ENCODE results near the gene CCN5. TPM values are rescaled to one million over a fixed set of nuclear protein-coding genes. Genes with fewer than 3 reads are reported as not detected.

CCN5 gene
- total RNA-seq, 1 experiment from 2014 or later, result 5.3 TPM

GRCh38 chr20:44714102-44714700 is 968 bp upstream of the CCN5 start:
- DNase-seq (ENCODE audit: extremely low read depth, low read depth), result no peak

GRCh38 chr20:44715499-44716308 is 535 bp downstream of the CCN5 start:
- no peak for DNase-seq (ENCODE audit: extremely low read depth, low read depth)

GRCh38 chr20:44716309-44717106 is 1.3 kb downstream of the CCN5 start:
- DNase-seq (ENCODE audit: extremely low read depth, low read depth), result no peak

GRCh38 chr20:44717986-44718385 is 2.8 kb downstream of the CCN5 start:
- DNase-seq (ENCODE audit: extremely low read depth, low read depth), result peak; percentile 28

GRCh38 chr20:44719841-44720240 is 4.7 kb downstream of the CCN5 start:
- no peak for DNase-seq (ENCODE audit: extremely low read depth, low read depth)

- peak; percentile 98 for DNase-seq (ENCODE audit: extremely low read depth, low read depth)
These were observed 5.4 kb downstream of the CCN5 start for GRCh38 chr20:44720621-44720996.

- peak; percentile 91 for DNase-seq (ENCODE audit: extremely low read depth, low read depth)
These were observed 6.0 kb downstream of the CCN5 start for GRCh38 chr20:44720997-44721784.

GRCh38 chr20:44721785-44722054 is 6.6 kb downstream of the CCN5 start:
- DNase-seq (ENCODE audit: extremely low read depth, low read depth), result no peak

GRCh38 chr20:44722990-44723389 is 7.8 kb downstream of the CCN5 start:
- DNase-seq (ENCODE audit: extremely low read depth, low read depth), result no peak

GRCh38 chr20:44723391-44723790 is 8.2 kb downstream of the CCN5 start:
- DNase-seq (ENCODE audit: extremely low read depth, low read depth), result no peak

GRCh38 chr20:44723798-44724362 is 8.7 kb downstream of the CCN5 start:
- DNase-seq (ENCODE audit: extremely low read depth, low read depth), result no peak

GRCh38 chr20:44724423-44725091 is 9.4 kb downstream of the CCN5 start:
- no peak for DNase-seq (ENCODE audit: extremely low read depth, low read depth)

GRCh38 chr20:44725837-44726236 is 10.7 kb downstream of the CCN5 start:
- no peak for DNase-seq (ENCODE audit: extremely low read depth, low read depth)

- no peak for DNase-seq (ENCODE audit: extremely low read depth, low read depth)
These were observed 11.9 kb downstream of the CCN5 start for GRCh38 chr20:44727039-44727438.

GRCh38 chr20:44727651-44728050 is 12.5 kb downstream of the CCN5 start:
- DNase-seq (ENCODE audit: extremely low read depth, low read depth), result no peak

- DNase-seq (ENCODE audit: extremely low read depth, low read depth), result peak; percentile 97
These were observed 13.8 kb downstream of the CCN5 start for GRCh38 chr20:44728801-44729443.

GRCh38 chr20:44730441-44730840 is 15.3 kb downstream of the CCN5 start:
- peak; percentile 87 for DNase-seq (ENCODE audit: extremely low read depth, low read depth)

- DNase-seq (ENCODE audit: extremely low read depth, low read depth), result no peak
These were observed 16.5 kb downstream of the CCN5 start for GRCh38 chr20:44731657-44732056.

- DNase-seq (ENCODE audit: extremely low read depth, low read depth), result no peak
These were observed 17.2 kb downstream of the CCN5 start for GRCh38 chr20:44732327-44732726.

Measured in NCI-H460 (cell line).